Stimulated activated effector memory CD8-positive, alpha-beta T cell treated with anti-CD3 and anti-CD28 coated beads, Interleukin-12 subunit alpha, Interleukin-12 subunit beta, amount 100 ng/mL, for 72 hours (primary cell): ENCODE data around the gene VSIG10L2.

ENCODE experiments used
- ATAC-seq: fragments of 150-1000 bp; cut with Tn5 transposase; 2 replicates; pipeline ENCODE4 v1.10.0; 2021
- DNase-seq, 2 donors: peaks; one replicate each; pipeline ENCODE4 v3.0.0; 2021 to 2022; ENCODE audit warnings: low spot score in 2 of 2
- H3K27ac Mint-ChIP-seq: one replicate; pipeline ENCODE4 v1.8.0; 2022; ENCODE audit warnings: mild to moderate bottlenecking, mixed read lengths
- H3K36me3 Mint-ChIP-seq: one replicate; pipeline ENCODE4 v1.8.0; 2022; ENCODE audit warnings: mild to moderate bottlenecking, mixed read lengths
- H3K4me1 Mint-ChIP-seq: one replicate; pipeline ENCODE4 v1.8.0; 2022; ENCODE audit warnings: mixed read lengths
- H3K4me3 Mint-ChIP-seq: one replicate; pipeline ENCODE4 v1.8.0; 2022; ENCODE audit warnings: mild to moderate bottlenecking, mixed read lengths
- H3K9me3 Mint-ChIP-seq: one replicate; pipeline ENCODE4 v1.8.0; 2022; ENCODE audit warnings: mixed read lengths

VSIG10L2 gene

DNA sequence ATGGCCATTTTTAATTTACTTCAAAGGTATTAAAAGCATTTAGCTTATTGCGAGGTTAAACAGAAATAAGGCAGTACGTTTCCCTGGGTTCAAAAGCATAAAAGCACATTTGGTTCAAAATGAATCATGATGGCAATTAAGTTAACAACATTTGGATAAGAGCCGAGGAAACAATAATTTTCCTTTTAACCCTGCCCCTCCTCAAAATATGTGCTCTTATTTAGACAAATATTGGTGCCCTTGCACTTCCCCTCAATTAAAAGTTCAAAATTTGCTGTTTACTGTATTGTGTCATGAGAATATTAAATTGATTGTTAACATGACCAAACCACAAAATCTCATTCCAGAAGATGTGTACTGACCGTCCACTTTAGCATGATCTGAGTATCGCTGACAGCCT is 48.7 kb downstream of the VSIG10L2 start:
- Mint-ChIP-seq H3K9me3 (no peaks in the 10 kb centered on the region), H3K36me3 (no peaks in the 10 kb centered on the region), H3K4me3 (no peak overlapping the region), H3K27ac (no peak overlapping the region), H3K4me1 (no peaks in the 10 kb centered on the region)
- DNase-seq (no peak), ATAC-seq (no peak)

DNA sequence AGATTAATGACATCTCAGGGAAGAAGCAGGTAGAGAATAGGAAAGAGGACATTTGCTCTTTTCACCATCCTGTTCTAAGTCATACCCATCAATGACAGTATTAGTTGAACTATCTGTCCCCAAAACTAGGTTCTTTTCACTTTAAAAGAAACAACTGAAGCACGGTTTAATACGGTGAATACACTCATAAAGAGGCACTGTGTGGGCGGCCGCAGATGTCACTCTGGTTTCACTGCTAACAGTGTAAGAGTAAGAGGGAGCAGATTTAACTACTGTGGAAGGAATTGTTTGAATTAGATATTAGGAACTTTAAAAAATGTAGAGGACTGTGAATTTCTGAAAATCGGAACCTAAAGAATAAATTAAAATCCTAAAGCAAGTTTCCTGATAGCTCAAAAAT is 49.5 kb downstream of the VSIG10L2 start:
- no peaks in the 10 kb centered on the region for H3K4me1 Mint-ChIP-seq
- ATAC-seq (peak; percentile 94), DNase-seq (peak; percentile 12 to 56)
- no peak overlapping the region for H3K4me3 Mint-ChIP-seq
- no peak overlapping the region for H3K27ac Mint-ChIP-seq
- H3K36me3 Mint-ChIP-seq, result no peaks in the 10 kb centered on the region
- no peaks in the 10 kb centered on the region for H3K9me3 Mint-ChIP-seq

DNA sequence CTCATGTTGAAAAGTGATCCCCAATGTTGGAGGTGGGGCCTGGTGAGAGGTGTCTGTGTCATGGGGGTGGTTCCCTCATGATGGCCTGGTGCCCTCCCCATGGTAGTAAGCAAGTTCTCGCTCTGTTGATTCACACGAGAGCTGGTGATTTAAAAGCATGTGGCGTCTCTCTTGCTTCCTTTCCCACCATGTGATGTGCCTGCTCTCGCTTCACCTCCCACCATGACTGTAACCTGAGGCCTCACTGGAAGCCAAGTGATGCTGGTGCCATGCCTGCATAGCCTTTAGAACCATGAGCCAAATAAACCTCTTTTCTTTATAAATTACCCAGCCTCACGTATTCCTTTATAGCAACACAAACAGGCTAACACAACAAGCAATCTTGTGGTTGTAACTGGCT is 52.4 kb downstream of the VSIG10L2 start:
- no peak for DNase-seq
- ATAC-seq, result no peak

DNA sequence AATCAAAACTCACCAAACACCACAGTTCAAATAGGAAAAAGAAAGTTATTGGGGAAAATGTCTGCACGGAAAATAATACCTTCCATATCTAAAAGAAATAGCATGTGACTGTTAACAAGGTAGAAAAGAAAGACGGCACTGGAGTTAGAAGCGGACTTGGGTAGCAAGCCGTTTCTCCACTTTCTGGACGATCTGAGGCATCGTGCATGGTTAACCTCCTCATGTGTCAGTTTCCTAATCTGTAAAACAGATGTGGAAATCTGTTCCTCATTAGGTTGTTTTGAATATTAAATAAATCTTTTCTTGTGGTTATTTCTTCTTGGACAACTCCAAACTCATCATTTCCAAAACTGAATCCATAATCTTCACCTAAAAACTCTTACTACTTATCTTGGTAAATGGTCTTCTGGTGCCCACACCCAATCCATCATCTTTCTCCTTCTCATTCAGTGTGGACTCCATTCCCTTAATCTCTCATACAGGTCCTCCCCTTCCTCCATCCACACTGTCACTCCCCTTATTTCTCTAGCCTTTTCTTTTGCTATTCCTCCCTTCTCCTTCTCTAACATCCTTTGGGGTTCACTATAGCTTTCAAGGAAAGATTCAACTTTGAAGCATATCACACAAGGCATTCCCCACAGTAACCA is 53.5 kb downstream of the VSIG10L2 start:
- Mint-ChIP-seq H3K27ac (no peak overlapping the region), H3K4me3 (no peak overlapping the region), H3K36me3 (no peaks in the 10 kb centered on the region), H3K9me3 (no peaks in the 10 kb centered on the region), H3K4me1 (peaks cover 8% of the 10 kb centered on the region)
- ATAC-seq (no peak), DNase-seq (no peak)

More for the DNA sequence above, 52.4 kb downstream of the VSIG10L2 start:
- Mint-ChIP-seq H3K4me3 (no peak overlapping the region), H3K4me1 (peaks cover 8% of the 10 kb centered on the region), H3K9me3 (no peaks in the 10 kb centered on the region), H3K36me3 (no peaks in the 10 kb centered on the region), H3K27ac (no peak overlapping the region)

DNA sequence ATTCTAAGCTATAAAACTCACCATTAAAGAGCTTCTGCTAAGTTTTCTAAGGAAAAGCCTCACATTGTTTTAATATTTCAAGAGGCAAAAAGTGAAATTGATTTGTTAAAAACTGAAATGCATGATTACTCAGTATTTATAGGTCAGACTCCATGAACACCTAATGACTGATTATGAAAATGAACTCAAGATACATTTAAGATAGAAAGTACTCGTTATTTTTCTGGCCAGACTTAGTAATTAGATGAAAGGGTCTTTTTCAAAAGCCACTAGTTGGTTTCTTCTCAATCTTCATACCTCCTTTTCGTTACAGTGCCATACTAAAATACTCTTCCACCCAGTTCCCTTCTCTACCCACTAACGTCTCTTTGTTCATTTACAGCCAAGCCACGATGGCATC is 56.3 kb downstream of the VSIG10L2 start:
- ATAC-seq (peak; percentile 58), DNase-seq (no peak)
- Mint-ChIP-seq H3K4me3 (no peak overlapping the region), H3K9me3 (no peaks in the 10 kb centered on the region), H3K27ac (no peak overlapping the region), H3K36me3 (no peaks in the 10 kb centered on the region), H3K4me1 (peaks cover 8% of the 10 kb centered on the region)
